GM12873 (cell line): ENCODE results near the gene MUC6.

ENCODE experiments used
- TF ChIP-seq, protein P1 (sequence below): IDR thresholded peaks from 2 replicates; pipeline ENCODE4 v1.5.1; 2012; ENCODE audit warnings: low read depth, mild to moderate bottlenecking, moderate library complexity, low read length, control low read depth; ENCODE audit not compliant: insufficient read depth; ENCODE audit errors: missing control alignments

Gene MUC6

GRCh38 chr11:1032310-1032891 lies 4.1 kb downstream of the MUC6 start:
- TF ChIP-seq, protein P1, sequence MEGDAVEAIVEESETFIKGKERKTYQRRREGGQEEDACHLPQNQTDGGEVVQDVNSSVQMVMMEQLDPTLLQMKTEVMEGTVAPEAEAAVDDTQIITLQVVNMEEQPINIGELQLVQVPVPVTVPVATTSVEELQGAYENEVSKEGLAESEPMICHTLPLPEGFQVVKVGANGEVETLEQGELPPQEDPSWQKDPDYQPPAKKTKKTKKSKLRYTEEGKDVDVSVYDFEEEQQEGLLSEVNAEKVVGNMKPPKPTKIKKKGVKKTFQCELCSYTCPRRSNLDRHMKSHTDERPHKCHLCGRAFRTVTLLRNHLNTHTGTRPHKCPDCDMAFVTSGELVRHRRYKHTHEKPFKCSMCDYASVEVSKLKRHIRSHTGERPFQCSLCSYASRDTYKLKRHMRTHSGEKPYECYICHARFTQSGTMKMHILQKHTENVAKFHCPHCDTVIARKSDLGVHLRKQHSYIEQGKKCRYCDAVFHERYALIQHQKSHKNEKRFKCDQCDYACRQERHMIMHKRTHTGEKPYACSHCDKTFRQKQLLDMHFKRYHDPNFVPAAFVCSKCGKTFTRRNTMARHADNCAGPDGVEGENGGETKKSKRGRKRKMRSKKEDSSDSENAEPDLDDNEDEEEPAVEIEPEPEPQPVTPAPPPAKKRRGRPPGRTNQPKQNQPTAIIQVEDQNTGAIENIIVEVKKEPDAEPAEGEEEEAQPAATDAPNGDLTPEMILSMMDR = no peak

GRCh38 chr11:1031121-1031899 lies 5.2 kb downstream of the MUC6 start:
- TF ChIP-seq, protein P1 = no peak

DNA sequence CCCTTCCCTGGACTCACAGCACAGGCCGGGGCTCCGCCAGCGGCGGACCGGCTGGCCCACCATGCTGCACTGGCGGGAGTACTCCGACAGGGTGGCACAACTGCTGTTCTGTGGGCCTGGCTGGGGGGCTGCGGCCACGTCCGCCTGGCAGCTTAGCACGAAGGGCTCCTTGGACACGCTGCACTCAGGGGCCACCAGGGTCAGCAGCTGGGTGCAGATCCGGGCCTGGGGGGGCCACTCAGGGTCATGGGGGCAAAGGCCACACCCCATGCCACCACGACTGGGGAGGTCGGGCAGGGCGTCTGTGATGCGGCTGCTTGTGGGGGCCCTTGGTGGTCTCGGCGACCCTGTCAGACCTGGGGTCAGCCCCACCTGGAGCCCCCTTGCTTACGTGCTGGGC lies 6.0 kb downstream of the MUC6 start:
- TF ChIP-seq, protein P1 = no peak

GRCh38 chr11:1030086-1030485 lies 6.4 kb downstream of the MUC6 start:
- TF ChIP-seq, protein P1 = no peak

GRCh38 chr11:1029654-1030053 lies 6.9 kb downstream of the MUC6 start:
- TF ChIP-seq, protein P1 = no peak

DNA sequence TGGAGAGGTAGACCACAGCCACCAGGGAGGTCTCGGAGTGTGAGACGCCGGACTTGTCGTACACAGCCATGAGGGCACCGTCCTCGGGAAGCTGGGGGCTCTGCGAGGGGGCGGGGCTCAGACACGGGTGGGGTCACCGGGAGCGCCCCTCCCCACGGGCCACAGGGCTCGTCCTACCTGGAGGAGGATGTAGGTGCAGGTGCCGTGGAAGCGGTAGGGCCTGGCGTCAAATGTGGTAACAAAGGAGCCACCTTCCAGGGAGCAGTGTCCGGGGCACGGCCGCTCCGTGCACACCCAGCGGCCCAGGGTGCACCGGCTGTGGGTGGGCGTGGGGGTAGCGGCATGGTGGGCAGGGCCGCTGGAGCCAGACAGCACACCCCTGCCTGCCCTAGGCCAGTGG lies 7.5 kb downstream of the MUC6 start:
- TF ChIP-seq, protein P1 = no peak

GRCh38 chr11:1028616-1029015 lies 7.9 kb downstream of the MUC6 start:
- TF ChIP-seq, protein P1 = no peak
